NB4 (cell line): ENCODE data around the gene EDC3.

Experiments
- MAX ChIP-seq: IDR thresholded peaks from 2 replicates; pipeline ENCODE4 v1.6.1; 2011; ENCODE audit warnings: low read depth, low read length
- MYC ChIP-seq: IDR thresholded peaks from 2 replicates; pipeline ENCODE4 v1.6.1; 2011; ENCODE audit warnings: low read depth, low read length
- POLR2A ChIP-seq: IDR thresholded peaks from 2 replicates; pipeline ENCODE4 v1.6.1; 2011; ENCODE audit warnings: mild to moderate bottlenecking; ENCODE audit not compliant: insufficient read length; ENCODE audit errors: extremely low read depth
- TF ChIP-seq, protein P1 (sequence below): IDR thresholded peaks from one replicate; pipeline ENCODE4 v1.5.1; 2012; ENCODE audit warnings: low read depth, low read length

DNA sequence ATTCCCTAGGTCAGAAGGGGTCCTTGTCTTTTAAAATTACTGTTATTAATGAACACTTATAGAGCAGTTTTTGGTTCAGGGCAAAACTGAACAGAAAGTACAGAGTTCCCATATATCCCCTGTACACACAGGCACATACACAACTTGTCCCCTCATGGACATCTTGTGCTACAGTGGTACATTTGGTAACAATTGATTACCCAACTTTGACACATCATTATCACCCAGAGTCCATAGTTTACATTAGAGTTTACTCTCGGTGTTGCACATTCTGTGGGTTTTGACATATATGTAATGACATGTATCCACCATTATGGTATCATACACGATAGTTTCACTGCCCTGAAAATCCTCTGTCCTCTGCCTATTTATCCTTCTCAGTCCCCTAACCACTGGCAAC, 984 bp upstream of the EDC3 start:
- TF ChIP-seq, protein P1, sequence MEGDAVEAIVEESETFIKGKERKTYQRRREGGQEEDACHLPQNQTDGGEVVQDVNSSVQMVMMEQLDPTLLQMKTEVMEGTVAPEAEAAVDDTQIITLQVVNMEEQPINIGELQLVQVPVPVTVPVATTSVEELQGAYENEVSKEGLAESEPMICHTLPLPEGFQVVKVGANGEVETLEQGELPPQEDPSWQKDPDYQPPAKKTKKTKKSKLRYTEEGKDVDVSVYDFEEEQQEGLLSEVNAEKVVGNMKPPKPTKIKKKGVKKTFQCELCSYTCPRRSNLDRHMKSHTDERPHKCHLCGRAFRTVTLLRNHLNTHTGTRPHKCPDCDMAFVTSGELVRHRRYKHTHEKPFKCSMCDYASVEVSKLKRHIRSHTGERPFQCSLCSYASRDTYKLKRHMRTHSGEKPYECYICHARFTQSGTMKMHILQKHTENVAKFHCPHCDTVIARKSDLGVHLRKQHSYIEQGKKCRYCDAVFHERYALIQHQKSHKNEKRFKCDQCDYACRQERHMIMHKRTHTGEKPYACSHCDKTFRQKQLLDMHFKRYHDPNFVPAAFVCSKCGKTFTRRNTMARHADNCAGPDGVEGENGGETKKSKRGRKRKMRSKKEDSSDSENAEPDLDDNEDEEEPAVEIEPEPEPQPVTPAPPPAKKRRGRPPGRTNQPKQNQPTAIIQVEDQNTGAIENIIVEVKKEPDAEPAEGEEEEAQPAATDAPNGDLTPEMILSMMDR: no peak
- TF ChIP-seq POLR2A (no peak), MAX (no peak), MYC (no peak)
